NCI-H2196 (cell line): ENCODE results near the gene ITSN2.
"Not testable (repeated sequence)": the region's sequence is repeated elsewhere in the genome, so short reads cannot be mapped to it uniquely, and the experiment has no call there.

Source experiments
- DNase-seq: peaks from one replicate; lab custom pipeline; 2025; ENCODE audit not compliant: unreplicated experiment; lab: John Stamatoyannopoulos, UW

ITSN2 gene

DNA sequence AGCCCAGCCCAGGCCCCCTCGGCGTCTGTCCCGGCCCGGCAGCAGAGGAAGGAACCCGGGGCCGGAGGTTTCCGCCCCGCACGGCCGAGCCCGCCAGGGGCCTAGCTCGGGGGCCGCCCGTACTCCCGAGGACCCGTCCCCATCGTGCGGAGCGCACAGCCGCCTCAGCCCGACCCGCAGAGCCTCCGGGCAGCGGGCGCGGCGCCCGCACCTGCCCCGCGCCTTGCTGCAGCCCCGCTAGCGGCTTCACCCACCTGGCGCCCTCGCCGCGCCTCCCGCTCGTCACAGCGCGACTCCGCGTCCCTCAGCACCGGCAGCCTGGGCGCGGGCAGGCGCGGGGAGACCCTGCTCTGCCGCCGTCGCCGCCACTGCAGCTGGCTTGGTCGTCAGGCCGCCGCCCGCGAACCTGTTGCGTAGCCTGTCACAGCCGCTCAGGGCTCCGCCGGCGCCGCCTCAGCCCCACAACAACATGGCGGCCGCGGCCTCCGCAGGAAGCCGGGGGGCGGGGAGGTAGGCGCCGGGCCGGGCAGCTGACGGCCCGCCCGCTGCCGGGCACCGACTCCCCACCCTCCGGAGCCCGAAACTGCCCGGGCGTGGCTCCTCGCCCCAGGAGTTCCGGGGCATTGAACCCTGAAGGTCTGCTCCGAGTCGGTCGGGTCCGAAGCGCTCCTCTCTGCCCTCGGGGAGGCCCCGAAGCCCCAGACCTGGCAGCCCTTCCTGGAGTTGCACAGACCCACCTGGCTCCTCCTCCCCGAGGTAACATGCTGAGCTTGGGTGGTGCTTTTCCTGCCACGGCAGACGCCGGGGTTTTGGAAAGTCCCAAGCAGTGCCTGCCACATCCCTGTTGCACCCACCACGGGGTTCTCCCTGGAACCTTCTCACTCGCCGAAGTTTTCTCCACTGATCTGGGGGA is at the start of gene ITSN2:
TSS of gene ITSN2 (minus strand) at position 487 of the 913 bp plus-strand sequence. CDS start 32,454 bp downstream, outside the sequence.
- peak; percentile 83 for DNase-seq

DNA sequence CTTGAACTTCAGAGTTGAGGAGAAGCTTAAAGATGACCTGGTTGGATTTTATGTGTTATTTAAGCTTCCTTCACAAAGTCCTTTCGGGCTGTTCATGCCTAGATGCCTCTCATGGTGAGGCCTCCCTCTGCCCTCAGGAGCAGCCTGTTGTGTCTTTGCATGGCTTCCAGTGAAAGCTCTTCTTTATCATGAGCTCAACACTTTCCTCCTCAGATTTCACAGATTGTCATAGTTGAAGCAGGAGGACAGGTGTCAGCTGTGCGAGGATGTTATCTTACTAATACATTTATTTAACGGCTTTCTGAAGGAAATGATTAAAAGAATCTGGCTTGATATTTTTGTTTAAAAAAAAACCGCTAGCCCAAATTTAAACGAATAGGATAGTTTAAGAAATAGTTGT is 48.8 kb upstream of the ITSN2 start:
- DNase-seq = no peak

DNA sequence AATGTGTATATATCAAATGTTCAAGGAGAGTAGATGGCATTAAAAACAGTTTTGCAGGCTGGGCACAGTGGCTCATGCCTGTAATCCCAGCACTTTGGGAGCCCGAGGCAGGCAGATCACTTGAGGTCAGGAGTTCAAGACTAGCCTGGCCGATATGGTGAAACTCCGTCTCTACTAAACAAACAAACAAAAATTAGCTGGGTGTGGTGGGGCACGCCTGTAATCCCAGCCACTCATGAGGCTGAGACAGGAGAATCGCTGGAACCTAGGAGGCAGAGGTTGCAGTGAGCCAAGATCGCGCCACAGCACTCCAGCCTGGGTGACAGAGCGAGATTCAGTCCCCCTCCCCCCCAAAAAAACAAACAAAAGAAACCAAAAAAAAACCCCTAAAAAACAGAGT is 48.4 kb upstream of the ITSN2 start:
- not testable (repeated sequence) for DNase-seq

DNA sequence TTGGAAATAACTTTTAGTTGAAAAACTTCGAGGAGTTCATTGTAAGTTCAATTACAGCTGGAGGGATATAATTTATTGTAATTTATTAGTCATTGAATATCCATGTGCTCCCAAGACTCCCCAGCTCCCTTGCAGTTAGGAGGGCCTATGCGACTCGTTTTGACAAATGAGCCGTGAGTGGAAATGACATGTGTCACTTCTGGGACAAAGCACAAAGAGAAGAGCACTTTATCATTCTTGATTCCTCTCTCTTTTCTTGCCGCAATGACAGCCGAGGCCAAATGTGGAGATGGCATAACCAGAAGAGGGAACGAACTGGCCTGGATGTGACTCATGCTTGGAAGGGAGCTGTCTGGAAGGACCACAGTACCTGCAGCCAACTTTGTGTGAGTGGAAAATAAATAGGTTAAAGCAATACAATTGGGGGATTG is 44.2 kb upstream of the ITSN2 start:
- DNase-seq = no peak

DNA sequence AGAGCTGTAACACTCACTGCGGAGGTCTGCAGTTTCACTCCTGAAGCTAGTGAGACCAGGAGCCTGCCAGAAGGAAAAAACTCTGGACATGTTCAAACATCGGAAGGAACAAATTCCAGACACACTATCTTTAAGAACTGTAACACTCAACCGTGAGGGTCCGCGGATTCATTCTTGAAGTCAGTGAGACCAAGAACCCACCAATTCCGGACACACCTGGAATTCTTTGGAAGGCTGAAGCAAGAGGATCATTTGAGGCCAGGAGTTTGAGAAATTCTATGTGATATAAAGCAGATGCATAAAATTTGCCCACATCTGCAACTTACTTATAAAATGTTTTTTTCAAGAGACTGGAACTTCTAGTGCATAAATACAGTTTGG is 43.5 kb upstream of the ITSN2 start:
- no peak for DNase-seq

DNA sequence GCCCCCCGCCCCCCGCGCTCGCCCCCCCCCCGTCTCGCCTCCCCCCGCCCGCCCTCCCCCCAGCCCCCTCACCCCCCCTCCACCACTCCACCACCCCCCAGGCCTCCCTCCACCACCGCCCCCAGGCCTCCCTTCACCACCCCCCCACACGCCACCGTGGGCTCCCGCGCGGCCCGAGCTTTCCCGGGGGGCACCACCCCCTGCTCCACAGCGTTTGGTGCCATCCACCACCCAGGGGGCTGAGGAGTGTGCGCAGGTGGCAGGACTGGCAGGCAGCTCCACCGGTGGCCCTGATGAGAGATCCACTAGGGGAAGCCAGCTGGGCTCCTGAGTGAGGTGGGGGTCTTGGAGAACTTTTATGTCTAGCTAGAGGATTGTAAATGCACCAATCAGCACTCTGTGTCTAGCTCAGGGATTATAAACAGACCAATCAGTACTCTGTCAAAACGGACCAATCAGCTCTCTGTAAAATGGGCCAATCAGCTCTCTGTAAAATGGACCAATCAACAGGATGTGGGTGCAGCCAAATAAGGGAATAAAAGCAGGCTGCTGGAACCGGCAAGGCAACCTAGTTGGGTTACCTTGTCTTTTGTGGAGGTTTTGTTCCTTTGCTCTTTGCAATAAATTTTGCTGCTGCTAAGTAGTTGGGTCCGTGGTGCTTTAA is 43.0 kb upstream of the ITSN2 start:
- no peak for DNase-seq

DNA sequence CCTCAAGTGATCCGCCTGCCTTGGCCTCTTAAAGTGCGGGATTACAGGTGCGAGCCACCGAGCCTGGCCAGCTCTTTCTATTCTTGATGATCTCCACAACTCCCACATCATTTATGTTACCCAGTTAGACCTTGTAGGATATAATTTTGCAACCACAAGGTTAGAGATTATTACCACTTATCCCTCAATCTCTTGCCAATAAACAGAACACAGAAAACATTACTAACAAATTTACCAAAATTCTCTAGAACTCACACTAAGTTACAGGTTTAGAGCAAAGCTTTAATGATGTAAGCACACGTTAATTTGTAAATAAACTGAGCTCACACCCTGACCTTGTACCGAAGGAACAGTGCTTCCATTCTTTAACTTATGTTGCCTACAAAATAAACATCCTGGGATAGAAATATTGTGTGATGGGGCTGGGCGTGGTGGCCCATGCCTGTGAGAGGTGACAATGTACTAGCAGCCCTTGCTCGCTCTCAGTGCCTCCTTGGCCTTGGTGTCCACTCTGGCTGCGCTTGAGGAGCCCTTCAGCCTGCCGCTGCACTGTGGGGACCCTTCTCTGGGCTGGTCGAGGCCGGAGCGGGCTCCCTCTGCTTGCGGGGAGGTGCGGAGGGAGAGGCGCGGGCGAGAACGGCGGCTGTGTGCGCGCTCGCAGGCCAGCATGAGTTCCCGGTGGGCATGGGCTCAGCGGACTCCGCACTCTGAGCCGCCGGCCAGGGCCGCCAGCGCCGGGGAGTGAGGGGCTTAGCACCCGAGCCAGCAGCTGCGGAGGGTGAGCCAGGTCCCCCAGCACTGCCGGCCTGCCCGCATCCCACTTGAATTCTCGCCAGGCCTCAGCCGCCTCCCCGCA is 42.1 kb upstream of the ITSN2 start:
- DNase-seq = no peak

DNA sequence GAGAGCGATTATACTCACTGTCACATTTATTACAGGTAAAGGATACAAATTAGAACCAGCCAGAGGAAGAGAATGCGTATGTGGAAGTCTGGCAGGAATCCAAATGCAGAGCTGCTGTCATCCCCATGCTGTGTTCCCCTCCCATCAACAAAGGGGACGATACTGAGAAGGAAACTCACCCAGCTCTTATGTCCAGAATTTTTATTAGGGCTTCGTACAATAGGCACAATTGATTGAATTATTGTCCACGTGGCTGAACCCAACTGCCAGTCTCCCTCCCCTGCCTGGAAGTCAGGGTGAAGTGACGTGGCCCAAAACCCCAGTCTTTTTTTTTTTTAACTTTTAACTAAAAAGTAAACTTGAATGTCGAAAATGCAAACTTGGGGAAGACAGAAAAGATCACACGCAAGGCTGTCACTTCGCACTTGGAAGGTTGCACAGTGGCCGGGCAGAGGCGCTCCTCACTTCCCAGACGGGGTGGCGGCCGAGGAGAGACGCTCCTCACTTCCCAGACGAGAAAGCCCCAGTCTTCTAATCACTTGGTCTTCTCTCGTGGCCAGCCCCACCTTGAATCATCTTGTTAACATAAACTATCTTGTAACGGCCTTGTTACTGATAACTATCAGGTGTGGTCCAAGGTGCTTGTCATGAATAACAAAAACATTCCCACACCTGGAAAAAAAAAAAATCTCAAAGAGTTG is 40.0 kb upstream of the ITSN2 start:
- DNase-seq = no peak

DNA sequence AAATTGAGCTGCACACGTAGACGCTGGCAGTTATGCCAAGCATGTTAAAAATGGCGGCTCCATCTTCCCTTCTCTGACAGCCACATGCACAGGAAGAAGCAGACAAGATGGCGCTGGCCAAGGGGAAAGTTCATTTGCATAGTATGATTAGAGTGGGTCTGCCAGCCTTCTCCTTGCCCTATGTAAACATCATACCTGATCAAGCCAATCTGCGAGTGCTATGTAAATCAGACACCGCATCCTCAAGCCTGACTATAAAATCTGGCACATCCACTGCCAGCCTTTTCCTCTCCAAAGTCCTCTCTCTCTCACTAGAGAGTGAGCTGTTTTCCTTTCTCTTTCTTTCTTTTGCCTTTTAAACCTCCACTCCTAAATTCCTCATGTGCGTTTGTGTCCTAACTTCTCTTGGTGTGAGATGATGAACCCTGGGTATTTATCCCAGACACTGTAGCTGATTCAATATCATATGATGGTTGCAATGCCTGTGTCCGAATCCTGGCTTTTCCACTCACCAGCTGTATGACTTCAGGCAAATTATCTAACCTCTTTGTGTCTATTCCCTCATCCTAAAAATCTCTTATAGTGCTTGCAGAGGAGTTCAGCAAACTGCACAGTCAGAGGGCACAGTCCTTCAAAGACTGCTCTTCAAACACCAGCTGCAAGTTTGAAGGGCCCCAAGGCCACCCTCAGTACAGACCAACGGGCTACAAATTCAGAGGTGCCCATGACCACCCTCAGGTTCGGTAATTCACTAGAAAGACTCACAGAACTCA is 39.3 kb upstream of the ITSN2 start:
- peak; percentile 42 for DNase-seq

DNA sequence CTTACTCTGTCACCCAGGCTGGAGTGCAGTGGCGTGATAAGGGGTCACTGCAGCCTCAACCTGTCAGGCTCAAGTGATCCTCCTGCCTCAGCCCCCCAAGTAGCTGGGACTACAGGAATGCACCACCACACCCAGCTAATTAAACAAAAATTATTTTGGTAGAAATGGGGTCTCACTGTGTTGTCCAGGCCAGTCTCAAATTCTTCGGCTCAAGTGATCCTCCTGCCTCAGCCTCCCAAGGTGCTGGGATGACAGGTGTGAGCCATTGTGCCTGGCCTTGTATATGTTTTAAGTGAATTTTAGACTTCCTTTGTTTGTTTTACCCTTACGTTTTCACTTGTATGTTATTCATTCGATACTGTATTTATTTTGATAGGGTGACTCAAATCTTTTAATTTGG is 34.7 kb upstream of the ITSN2 start:
- DNase-seq = no peak

DNA sequence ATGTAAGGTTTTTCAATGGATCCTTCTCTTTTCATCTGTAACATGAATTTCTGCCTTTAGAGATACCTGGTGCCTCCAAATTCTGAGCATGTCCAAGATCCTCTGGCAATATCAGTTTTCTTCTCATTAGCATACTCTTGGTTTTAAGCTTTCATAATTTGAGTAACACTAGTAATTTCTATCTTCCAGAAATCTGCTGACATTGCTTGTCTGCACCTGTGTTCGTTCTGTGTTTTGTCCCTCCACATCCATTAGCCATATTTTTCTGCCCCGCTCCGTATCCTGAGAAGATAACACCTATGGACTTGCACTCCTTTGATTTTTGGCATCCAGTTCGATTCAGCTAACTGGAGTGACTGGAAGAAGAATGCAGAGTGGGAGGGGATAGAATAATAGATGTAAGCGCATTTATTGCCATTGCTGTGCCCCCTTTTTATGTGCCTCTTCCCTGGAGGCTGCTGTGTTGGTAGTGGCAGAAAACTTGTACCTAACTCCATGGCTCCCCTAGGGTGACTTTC is 32.3 kb upstream of the ITSN2 start:
- no peak for DNase-seq

DNA sequence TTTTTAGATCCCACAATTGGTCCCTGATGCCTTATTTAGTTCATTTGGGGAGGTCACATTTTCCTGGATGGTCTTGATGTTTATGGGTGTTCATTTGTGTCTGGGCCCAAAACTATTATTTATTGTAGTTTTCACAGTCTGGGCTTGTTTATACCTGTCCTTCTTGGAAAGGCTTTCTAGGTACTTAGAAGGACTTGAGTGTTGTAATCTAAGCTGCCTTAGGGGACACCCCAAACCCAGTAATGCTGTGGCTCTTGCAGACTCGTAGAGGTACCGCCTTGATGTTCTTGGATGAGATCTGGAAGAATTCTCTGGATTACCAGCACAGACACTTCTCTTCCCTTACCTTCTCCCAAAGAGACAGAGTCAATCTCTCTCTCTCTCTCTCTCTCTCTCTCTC is 25.0 kb upstream of the ITSN2 start:
- no peak for DNase-seq

DNA sequence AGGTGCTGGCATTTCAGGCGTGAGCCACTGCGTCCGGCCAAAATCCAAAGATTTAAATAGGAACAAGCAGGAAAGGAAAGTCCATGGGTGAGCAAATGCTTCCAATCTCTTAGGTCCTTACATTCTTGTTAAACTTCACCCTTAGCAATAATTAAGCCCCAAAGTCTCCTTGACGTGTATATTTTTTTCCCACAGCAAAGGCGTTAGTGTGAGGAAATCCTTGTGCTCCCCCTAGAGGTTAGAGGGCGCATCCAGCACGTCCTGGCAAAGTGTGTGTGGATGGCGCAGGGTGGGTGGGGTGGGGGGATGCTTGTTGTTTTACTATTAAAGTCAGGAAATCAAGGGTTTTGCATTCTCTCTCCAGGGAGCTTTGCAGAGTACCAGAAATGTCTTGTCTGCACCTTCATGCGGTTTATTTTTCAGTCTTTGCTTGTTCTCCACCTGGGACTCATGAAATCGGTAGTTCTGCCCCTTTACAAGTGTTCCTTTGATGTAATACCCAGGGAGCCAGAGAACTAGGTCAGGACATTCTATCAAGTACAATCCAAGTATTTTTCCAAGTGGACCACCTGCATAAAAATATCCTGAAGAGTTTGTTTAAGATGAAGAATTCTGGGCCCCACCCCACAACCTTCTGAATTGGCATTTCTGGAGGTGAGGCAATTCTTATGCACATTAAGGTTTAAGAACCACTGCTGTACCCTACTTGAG is 22.2 kb upstream of the ITSN2 start:
- peak; percentile 73 for DNase-seq

DNA sequence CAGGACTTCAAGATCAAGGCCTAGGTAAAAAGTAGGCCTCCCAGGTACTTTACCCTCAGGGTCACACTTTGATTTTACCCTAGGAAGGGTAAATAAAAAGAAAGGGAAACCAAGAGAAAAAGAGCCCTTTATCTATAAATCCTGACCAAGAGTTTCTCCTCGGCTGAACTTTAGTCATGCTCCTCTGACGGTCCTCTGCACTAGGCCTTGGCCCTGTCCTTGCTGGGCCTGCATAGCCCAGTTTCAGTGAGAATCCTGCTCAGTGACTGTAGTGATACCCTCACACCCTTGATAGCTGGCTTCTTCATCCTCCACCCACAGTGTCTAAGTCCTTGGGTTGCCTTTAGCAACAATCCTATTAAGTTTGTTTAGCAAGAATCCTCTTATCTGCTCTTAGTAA is 20.5 kb upstream of the ITSN2 start:
- no peak for DNase-seq

DNA sequence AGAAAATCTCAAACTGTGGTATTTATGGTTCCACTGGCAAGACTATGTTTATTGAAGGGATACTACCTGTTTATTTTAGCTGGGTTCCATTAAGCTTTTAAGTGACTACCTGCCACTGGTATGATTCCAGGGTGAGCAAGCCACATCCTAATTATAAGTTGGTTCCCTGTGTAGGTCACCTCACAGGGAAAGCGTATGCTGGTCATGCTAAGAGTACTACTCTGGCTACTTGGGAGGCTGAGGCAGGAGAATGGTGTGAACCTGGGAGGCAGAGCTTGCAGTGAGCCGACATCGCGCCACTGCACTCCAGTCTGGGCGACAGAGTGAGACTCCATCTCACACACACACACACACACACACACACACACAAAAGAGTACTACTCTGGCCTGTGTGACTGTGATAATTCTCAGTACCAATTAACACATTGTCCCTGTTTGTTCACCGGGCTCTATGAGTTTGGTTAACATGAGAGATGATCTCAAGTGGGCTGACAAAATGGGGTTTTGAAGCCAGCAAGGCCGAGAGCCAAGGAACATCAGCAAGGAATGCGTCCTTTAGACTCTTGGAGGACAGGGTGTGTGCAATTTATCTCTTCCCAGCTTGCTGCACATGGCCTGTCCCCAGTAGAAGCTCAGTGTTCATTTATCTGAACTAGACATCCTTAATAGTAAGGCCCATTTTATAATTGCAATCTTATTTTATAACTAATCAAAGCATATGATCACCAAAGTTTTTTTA is 15.2 kb upstream of the ITSN2 start:
- no peak for DNase-seq

DNA sequence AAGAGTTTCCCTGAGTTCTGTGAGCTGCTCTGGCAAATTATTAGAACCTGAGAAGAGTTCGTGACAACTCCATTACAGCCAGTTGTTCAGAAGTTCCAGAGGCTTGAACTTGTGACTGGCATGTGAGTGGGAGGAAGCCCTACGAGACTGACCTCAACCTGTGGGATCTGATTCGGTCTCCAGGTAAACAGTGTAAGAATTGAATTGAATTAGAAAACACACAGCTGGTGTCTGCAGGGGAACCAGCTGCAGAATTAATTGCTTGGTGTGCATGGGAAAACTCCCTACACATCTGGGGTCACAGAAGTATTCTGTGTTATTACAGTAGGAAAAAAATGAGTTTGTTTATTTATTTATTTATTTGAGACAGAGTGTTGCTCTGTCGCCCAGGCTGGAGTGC is 14.0 kb upstream of the ITSN2 start:
- DNase-seq = no peak

DNA sequence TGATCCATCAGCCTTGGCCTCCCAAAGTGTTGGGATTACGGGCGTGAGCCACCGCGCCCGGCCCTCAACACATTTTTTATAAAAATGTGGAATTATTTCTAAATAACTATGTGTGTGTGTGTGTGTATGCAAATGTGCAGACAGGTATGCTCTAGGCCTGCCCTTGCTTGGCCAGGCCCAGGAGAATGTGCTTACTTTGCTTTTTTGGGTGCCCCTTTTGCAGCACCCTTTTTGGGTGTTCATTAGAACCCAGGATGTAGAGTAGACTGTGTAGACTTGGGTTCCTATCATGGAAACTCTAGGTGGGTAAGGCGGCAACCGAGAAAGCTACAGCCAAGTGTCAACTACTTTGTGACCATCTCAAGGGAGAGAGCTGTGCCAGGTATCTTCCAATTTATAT is 11.7 kb upstream of the ITSN2 start:
- no peak for DNase-seq

DNA sequence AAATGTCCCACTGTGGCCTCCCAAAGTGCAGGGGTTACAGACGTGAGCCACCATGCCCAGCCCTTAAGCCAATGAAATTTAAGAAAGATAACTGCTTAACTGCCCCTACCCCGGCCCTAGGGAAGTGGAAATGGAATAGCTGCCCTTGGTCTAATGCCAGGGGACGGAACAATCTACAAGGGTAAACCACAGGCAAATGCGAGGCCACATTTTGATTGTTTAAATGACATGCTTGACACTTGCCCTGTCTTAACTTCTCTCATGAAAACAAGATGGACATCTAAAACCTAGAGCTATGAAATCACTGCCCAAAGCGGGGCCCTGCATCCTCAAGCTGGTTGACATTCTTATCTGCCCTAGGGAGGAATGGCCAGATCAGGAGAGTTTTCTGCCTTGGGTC is 5.5 kb upstream of the ITSN2 start:
- DNase-seq = peak; percentile 14

DNA sequence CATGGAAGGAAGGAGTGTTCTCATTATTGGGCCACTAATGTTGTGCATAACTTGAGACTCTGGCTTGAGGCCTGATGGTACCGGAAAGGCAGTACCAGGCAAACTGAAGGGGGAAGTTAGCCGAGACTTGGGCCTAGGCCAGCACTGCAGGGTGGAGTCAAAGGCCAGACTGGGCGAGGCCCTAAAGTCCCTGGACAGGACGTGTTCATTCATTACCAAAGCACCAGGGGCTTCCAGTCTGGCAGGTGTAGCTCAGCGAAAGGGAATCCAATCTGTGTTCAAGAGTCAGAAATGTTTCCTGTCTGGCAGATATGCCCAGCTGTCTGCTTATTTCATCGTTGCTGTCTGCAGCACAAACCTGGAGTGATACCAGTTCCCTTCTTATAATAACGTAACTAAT is 4.7 kb upstream of the ITSN2 start:
- DNase-seq = peak; percentile 93
